Ureter (tissue), 1 donor: ENCODE data around the gene PPCS. TPM values are rescaled to one million over a fixed set of nuclear protein-coding genes. Genes with fewer than 3 reads are reported as not detected.
"Not testable (repeated sequence)": the region's sequence is repeated elsewhere in the genome, so short reads cannot be mapped to it uniquely, and the experiment has no call there.

Source experiments
- DNase-seq: peaks from one replicate; pipeline ENCODE4 v3.0.0-alpha.2; 2020; ENCODE audit warnings: low spot score
- total RNA-seq: library from RNA; stranded (reverse); gene quantifications from one replicate; pipeline ENCODE4 v1.2.4, GENCODE V29; 2023
- donor health status: DM: yes; HTN: yes; CAD: no.

PPCS gene
- total RNA-seq, 1 donor from 2014 or later: 77.5 TPM

DNA sequence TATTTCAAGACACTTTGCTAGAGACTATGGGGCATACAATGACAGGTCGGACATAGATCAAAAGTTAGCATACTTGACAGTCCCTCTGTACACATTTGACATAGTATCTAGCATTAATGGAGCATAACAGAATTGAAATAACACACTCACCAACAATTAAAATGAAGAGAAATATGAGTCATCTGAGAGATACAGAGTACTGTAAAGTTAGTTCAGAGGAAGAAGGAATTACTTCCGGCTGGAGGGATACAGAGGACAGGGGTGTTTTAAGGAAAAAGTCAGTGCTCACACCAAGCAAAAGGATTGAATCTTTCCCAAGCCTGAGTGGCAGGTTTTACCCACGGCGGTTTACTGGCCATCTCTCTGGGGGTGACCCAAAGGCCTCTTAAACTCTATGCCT, 3.0 kb upstream of the PPCS start:
- DNase-seq: no peak

DNA sequence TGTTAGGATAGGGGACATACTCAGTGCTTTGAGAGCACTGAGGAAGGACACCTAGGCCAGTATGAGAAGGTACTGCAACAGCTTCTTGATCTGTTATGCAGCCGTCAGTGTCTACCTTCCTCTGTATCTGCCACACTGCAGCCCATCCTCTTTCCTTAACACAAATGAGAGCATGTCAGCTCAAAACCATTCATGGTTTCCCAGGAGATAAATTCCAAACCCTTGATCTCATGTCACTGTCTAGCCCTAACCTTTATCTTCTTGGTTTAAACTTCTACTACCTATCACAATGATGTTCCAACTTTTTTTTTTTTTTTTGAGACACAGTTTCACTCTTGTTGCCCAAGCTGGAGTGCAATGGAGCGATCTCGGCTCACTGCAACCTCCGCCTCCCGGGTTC, 1.9 kb upstream of the PPCS start:
- no peak for DNase-seq

DNA sequence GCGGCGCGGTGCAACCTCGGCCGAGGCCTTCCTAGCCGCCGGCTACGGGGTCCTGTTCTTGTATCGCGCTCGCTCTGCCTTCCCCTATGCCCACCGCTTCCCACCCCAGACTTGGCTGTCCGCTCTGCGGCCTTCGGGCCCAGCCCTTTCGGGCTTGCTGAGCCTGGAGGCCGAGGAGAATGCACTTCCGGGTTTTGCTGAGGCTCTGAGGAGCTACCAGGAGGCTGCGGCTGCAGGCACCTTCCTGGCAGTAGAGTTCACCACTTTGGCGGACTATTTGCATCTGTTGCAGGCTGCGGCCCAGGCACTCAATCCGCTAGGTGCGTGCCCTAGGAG, 379 bp downstream of the PPCS start:
- DNase-seq: peak; percentile 67

DNA sequence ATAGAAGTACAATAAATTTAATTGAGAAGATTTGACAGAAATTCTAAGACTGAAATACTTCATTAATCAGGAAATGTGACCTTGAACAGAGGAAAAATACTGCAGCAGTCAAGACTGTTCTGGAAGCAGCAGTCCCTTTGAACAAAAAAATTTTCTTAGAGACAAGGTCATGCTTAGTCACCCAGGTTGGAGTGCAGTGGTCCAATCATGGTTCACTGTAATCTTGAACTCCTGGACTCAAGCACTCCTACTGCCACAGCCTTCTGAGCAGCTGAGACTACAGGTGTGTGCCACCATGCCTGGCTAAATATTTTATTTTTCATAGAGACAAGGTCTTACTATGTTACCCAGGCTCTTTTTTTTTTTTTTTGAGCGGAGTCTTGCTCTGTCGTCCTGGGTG, 4.9 kb downstream of the PPCS start:
- DNase-seq: no peak

DNA sequence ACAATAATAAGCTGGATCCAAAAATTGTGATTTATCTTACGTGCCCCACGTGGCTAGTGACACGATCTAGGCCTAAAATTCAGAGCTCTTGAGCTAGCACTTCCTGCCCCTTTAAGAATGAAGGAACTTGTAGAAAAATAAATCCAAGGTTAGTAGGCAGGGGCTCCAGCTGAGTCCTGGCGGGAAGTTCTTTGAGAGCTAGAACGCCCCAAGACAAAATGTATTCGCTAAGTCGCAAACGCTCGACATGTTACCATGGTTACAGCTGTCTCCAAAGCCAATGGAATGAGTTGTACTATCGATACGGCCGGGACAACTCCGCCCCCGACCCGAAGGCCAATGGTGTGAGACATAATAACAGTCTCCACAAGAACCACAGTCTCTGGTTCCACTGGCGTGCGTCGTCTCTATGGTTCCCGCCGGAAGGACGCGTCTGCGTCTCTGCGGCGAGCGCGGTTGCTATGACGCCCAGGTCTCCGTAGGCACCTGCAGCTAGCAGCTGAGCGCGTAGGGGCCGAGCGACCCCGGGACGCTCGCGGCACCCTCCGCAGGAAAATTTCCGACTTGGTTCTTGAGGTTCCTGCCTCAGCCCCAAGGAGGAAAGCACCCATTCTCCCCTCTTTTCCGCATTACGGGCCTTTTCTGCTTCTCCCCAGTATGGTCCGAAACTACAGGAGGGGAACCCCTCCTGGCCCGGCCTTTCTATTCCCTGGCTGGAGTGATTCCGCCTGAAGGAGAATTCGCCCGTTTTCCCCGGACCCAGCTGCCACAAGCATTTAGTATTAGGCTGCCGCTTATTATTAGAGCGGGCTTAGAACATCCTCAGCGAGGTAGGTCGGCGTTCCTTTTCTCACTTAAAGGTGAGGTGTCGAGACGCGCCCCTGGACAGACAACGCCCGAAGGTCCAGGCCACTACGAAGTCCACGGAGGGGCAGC, 6.8 kb downstream of the PPCS start, which contains the start of gene CCDC30:
TSS of gene CCDC30 (plus strand) at position 459 of the 936 bp plus-strand sequence. CDS start 17,266 bp downstream, outside the sequence.
- peak; percentile 97 for DNase-seq

DNA sequence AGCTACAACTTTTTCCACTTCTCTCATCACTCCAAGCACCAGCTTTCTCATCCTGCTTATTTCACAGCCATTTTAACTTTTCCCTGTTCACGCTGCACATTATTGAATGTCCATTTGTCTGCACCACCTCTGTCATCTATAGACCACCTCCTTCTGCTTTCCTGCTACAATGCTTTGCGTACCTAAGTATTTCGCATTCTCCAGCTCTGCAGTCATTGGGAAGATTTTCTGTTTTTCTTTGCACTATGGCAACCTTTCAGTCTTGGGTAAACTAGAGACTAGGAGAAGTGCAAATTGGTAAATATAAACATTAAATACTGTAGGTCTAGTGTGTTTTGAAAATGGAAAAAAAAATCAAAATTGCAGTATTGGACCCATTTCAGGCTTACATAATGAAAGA, 7.6 kb downstream of the PPCS start:
- no peak for DNase-seq

DNA sequence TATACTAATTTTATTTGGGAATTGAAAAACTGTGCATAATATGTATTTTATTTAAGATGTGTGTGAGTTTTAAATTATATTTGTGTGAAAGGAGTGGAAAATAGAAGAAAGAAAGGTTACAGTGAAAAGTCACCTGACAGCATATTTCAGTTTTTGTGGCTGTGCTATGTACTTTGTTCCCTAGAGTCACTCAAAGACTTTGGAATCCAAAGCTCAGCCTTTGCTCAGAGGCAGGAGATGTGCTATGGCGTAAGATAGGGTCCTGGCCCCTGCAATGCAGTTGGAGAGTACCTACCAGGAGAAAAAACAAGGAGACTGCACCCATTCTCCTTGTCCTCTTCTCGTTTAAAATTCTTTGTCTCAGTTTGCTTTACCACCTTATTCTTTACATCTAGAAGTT, 9.7 kb downstream of the PPCS start:
- no peak for DNase-seq

DNA sequence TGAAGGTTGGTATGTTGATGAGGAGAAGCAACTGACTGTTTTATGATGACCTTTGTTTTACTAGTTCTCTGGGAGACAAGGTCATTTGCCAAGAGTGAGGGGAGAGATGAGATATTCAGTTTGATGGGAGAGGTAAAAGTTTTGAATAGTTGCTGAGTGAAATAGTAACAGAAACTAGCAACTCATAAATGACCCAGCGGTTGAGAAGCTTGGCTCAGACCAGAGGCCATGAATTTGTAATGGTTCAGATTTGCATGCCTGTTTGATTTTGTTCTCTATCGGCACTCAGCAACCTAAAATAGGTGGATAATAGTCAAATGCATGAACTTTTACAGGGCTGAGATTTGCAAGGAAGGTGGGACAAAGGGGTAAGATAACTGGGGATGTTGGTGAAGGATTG, 13.4 kb downstream of the PPCS start:
- no peak for DNase-seq

DNA sequence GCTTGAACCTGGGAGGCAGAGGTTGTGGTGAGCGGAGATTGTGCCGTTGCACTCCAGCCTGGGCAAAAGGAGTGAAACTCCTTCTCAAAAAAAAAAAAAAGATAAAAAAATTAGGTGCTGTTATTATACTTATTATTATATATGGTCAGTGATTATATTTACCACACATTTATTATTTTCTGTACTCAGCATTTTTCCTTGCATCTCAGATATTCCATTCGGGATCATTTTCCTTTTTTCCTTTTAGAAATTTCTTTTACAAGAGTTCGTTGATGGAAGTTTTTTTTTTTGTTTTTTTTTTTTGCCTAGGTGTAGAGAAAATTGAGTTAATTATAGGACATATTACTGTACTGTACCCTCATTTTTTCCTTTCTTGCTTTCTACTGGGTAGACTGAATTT, 20.3 kb downstream of the PPCS start:
- no peak for DNase-seq

DNA sequence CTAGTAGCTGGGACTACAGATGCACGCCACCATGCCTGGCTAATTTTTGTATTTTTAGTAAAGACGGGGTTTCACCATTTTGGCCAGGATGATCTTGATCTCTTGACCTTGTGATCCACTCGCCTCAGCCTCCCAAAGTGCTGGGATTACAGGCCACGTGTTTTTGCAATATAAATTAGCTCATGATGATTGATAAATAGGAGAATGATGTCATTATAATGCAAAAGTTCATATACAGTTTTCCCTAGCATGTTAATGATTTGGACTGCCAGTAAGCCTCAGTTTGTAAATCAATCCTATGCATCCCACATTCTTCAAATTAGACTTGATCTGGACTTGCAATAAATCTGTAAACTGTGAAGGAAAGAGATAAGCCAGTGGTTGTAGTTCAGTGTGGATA, 21.0 kb downstream of the PPCS start:
- DNase-seq: not testable (repeated sequence)

DNA sequence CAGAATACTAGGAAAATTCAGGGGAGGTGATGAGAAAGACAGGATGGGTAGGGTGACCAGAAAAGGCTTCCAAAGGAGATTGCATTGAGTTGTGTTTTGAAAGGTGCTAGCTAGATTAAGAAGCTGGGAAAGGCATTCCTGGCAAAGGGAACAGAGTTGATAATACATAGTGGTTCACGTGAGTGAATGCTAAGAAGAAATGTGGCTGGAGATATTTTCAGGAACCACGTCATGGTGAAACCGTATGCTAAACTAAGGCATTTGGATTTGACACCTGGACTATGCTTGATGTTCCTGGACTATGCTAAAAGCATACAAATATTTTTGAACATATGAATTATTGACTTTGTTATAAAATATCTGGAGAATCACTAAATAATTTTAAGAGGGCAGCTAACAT, 21.4 kb downstream of the PPCS start:
- DNase-seq: no peak

DNA sequence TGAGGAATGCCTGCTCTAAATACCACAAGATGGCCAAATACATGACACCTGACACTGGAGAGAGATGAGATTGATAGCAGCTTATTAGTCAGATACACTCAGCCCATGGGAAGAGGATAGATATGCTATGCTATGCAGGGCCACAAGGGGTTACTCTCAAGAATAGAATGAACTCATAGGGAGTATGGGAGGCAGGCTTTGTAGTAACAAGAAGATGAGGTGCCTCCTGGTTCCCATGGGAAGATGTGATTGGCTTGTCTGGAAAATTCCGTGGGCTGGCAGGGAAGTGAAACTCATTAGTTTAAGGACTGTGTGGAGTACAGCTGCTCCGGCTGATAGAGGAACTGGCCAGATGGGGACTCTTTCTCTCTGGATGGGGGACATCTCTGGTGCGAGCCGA, 23.3 kb downstream of the PPCS start:
- DNase-seq: no peak

DNA sequence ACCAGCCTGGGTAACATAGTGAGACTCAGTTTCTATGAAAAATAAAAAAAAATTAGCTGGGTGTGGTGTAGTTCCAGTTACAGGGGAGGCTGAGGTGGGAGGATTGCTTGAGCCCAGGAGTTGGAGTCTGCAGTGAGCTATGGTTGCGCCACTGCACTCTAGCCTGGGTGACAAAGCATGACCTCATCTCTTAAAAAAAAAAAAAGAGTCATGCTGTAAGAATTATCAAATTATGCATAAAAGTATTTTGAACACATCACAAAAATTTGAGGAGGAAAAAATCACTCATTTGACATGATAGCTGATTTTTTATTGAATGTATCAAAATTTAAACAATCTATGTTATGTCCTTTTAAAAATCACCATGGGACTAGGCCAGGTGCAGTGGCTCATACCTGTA, 24.6 kb downstream of the PPCS start:
- no peak for DNase-seq

DNA sequence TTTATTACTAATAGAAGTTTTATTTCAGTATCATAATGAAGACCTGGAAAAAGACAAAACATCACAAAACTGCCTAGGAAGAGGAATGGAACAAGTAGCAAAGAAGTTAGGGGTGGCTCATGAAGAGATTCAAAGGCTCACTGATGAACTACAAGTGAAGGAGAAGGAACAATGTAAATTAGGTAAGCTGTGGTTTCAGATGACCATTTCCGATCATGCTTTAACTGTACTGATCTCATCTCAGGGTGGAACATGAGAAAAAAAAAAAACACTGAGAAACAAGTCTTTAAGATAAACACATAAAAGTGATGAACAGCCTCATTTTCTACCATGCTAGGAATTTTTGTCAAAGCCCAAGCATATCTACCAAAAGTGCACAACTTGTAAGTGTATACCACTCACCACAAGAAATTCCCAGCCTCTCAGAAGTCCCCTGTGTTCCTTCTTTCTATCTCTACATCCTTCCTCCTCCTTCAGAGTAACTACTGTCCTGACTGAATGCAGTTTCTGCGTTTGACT, 26.4 kb downstream of the PPCS start:
- DNase-seq: no peak

DNA sequence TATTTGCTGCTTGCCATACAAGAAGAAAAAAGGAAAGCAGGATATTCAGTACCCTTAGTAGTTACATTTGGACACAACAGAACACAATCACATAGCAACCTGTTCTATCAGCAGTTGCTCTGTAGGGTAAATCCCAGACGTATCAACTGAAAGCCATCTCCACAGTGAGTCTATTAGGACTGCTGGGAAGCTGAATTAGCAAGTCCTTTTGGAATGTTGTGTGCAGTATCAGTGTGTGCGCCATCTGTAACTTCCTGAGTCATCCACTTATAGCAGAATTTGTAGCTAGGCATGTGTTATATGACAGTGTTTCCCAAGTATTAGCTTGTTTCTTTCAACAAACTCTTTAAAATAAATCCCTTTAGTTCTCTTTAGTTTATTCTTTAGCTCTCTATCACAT, 28.0 kb downstream of the PPCS start:
- no peak for DNase-seq

DNA sequence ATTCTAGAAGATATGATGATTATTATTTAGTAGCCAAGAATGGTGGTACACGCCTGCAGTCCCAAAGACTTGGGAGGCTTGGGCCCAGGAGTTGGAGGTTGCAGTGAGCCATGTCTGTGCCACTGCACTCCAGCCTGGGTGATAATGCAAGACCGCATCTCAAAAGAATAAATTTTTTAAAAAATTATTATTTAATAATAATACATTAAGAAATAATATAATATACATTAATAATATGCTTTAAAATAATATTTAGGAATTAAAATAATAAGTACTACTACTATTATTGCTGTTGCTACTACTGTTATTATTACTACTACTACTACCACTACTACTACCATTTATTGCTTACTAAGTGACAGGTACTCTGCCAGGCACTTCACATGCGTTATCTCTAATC, 33.9 kb downstream of the PPCS start:
- no peak for DNase-seq

DNA sequence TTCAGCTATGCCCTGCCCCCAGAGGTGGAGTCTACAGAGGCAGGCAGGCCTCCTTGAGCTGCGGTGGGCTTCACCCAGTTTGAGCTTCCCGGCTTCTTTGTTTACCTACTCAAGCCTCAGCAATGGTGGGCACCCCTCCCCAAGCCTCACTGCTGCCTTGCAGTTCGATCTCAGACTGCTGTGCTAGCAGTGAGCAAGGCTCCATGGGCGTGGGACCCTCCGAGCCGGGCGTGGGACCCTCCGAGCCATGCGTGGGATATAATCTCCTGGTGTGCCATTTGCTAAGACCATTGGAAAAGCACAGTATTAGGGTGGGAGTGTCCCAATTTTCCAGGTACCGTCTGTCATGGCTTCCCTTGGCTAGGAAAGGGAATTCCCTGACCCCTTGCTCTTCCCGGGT, 45.7 kb downstream of the PPCS start:
- not testable (repeated sequence) for DNase-seq

DNA sequence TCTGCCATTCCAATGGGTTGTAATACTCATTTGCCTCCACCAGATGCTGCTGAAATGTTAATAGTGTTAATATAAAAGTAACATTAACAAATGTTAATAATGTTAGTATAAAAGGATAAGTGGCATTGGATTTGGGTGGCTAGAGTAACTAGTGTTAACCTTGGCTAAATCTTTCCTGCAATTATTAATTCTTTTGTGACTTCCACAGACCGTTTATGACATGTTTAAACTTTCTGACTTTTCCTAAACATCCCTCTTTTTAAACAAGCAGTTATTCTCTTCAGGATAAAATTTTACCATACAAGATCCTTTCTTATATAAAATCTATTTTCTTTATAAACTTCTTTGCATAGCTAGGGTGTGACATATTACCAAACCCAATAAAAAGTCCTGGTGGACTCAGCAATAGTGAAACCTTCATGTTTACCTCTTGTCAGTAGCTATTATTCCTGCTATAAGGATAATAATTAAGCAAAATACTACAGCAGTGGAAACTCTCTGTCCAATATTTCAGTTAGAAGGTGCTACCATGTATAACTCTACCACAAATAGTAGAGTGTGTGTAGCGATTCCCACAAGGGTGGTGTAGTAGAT, 48.3 kb downstream of the PPCS start:
- no peak for DNase-seq

DNA sequence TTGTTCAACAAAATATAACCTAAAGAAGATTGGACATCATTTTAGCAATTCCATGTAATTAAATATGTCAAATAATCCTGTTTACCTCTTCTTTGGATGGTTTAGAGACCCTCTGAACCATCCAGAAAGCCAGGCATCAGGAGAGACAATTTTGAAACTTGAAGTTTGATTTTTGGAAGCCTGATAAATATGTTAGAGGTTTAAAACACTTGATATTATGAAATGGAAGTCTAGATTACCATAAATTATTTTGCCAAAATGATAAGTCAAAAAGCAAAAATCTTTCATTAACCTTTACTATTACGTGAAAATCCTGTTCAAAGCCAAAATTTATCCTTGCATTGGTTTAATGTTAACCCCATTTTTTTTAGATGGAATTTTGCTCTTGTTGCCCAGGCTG, 50.2 kb downstream of the PPCS start:
- DNase-seq: no peak
